Transverse colon (tissue), 4 donors: Measurements from ENCODE around the gene ATG9A.

ENCODE experiments used
- CTCF ChIP-seq, 5 experiments: fragments of 200-600 bp in 3 of 5; fragments of 450-650 bp in 2 of 5; sonication (generic) in 3 of 5; IDR thresholded peaks; 1 replicate in 2 of 5; 2 replicates in 3 of 5; pipeline ENCODE4 v1.5.1; 2016 to 2017; ENCODE audit warnings: antibody characterized with exemption in 5 of 5, inconsistent platforms in 3 of 5, mild to moderate bottlenecking in 2 of 5, moderate library complexity in 1 of 5
- EP300 ChIP-seq: sonication (generic); formaldehyde crosslinking; IDR thresholded peaks from one replicate; pipeline ENCODE4 v1.6.1; 2017; ENCODE audit warnings: antibody characterized with exemption, low read depth
- POLR2A ChIP-seq: fragments of 450-650 bp; IDR thresholded peaks from one replicate; pipeline ENCODE4 v1.6.1; 2016; ENCODE audit warnings: antibody characterized with exemption, mild to moderate bottlenecking, moderate library complexity
- POLR2AphosphoS5 ChIP-seq, 3 donors: sonication (generic); formaldehyde crosslinking; IDR thresholded peaks; one replicate each; pipeline ENCODE4 v1.6.1; 2016; ENCODE audit warnings: antibody characterized with exemption in 3 of 3

GRCh38 chr2:219271021-219271420, 41.6 kb upstream of the ATG9A start:
- TF ChIP-seq CTCF (IDR thresholded peaks at IDR 0.05) (no peak), POLR2A (no peak), POLR2AphosphoS5 (IDR thresholded peaks at IDR 0.05) (no peak), EP300 (no peak)
